GM19467 (cell line): ENCODE measurements around the gene GAS2L2.

Source experiments
- ATAC-seq: cut with Tn5 transposase; IDR thresholded peaks from one replicate; pipeline ENCODE4 v1.9.1; 2021; ENCODE audit warnings: mild to moderate bottlenecking, moderate library complexity; ENCODE audit not compliant: unreplicated experiment

GAS2L2 gene

DNA sequence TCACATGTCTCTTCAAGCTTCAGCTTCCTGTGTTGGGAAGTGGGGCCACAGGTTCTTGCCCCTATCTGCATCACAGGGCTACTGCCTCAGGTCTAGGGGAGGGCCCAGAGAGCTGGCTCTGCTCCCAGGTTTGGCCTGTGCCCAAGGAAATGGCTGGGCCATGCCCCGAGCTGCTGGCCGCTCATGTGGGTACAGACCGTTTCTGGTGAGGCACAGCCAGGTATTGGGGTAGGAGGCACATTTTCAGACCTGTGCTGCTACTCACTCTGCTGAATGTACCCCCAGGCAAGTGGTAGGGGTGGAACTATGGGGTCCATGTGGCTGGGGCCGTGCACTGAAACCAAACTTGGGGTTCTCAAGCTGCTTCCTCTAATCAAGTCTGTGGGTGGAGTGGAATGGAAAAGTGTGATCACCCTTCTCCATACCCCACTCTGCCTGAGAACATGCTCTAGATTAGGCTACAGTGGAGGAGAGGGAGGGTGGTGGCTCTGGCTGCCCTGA is 4.6 kb downstream of the GAS2L2 start:
- no peak for ATAC-seq

DNA sequence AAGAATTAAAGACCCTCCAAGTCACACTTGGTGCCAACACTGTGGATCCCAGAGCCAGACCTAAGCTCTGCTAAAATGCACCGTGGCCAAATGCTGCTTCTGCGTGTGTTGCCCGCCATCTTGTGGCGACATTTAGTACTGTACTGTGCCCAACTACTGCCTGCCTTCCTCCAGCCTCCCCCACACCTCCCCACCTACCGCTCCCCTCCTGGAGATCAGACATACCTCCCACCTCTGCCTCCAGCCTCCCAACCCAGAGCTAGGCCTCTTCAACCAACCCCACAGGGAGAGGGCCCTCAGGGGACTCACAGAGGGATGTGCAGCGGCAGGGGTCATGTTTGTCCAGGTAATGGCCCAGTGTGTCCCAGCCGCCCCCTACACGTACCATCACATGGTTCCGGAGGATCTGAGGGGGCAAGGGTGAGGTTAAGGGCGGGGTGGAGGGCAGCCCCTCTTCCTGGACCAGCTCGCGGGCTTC is 5.5 kb downstream of the GAS2L2 start:
- no peak for ATAC-seq

DNA sequence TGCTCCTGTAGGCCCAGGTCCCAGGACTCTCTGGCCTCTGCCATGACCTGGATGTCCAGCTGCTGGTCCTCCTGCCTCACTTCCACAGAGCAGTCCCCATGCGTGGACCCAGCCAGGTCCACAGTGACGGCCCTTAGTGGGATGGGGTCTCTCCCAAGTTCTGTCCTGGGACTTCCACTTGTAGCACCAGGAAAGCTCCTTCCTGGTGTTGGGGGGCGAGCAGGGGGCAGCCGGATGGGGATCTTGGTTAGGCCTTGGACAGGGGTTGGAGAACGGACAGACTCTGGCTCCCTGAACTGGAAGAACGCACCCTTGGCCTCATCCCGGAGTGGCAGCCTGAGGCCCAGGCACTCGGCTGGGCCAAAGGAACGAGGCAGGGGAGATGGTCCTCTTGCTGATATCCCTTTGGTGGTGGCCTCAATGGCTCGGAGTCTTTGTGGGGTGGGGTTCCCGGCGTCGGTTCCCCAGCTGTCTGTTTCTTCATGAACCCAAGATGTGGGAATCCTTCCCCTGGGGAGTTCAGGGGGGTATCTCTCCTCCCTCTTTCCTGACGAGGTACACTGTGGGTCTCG is 7.2 kb downstream of the GAS2L2 start:
- no peak for ATAC-seq

DNA sequence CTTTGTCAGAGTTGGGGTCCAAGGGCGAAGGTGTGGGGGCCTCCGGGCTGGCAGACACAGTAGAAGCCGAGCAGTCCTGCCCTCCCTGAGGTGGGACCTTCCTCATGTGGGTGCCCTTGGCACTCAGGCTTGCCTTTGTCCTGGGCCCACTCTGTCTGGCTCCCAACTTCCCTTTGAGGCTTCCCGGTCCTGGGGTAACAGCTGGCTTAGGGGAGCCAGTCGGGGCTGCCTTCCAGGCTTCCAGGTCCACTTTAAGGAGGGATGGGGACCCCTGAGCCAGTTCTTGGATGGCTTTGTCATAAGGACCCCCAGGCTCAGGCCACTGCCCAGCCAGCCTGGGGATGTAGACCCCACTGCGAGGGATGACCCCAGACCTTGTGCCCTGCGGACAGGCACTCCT is 7.8 kb downstream of the GAS2L2 start:
- ATAC-seq = no peak

DNA sequence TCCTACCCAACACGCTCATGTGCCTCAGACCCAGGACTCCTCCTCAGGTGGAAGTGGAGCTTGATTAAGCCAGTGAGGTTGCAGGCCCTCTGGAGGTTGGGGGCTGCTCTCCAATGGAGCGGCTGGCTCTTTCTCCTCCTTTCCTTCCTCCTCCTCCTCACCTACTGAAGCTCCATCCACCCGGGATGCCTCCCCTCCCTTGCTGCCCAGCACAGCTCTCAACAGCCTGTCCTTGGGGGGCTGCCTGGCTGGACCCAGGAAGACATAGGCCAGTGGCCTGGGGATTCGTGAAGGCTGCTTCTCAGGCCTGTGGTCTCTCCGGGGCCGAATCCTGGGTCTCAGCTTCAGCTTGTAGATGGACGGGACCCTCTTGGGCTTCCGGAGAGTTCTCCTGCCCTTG is 8.2 kb downstream of the GAS2L2 start:
- no peak for ATAC-seq

DNA sequence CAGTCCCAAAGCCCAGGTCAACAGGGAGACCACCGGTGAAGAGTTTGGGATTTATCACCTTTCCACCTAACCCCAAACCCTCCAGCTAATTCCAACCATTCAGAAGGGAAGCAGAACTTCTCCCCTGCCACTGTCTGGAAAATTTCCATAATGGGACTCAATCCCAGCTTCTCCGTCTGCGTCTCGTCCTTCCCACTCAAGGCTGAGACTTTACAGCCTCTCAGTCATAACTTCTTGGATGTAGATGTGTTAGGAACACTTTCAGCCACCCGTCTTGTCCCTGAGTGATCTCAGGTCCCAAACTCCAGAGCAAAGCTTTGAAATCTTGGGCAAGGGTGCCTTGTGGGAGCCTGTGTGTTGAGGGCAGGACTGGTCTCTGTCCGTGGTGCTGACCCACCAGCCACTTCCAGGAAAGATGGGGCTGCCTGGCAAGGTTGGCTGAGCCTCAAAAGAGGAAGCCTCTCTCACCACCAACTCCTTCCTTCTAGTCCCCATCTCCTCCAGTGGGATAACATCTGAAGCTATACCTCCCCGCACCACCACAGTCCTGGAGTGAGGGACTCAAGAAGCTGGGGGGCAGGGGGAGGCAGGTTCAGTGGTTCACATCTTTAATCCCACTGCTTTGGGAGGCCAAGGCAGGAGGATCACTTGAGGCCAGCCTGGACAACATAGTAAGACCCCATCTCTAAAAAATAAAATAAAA is 9.3 kb downstream of the GAS2L2 start:
- no peak for ATAC-seq

DNA sequence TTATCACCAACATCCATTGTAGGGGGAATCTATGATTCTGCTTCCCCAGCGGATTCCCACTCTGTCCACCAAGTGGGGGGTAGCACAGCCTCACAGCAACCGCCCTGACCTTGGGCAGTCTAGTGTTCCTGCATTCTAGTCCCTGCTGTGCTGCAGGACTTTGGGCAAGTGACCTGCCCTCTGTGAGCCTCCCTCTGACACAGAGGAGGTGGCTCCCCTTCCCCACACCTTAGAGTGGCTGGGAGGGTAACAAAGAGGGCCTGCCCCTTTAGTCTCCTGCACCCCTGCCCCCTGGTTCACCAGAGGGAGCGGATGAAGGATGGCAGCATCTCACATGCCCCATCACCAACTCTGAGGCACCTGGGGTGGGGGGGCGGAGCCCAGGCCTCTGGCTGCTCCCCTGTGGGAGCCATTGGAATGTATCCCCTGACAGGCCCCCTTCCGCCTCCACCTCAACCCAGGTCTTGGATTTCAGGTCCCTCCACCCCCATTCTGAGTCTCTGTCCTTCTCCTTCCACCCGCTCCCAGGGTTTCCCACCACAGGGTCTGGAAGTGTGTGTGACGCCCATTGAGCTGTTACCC is 10.1 kb downstream of the GAS2L2 start:
- ATAC-seq = no peak

DNA sequence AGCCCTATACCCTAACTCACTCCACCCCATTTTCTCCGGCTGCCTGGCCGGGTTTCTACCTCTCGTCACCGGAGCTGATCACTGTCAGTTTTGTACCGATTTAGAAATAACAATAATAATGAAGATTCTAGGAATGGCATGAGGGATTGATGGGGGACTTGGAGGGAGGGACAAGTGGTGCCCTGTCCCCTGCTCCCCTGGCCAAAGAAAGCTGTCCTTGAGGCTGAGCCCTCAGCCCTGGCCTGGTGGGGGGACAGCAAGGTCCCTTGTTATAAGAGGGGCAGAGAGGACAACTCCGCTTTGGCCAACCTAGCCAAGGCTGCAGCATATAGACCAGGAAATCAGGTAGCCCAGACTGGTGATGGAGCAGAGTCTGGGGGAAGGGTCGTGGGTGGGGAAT is 10.5 kb downstream of the GAS2L2 start:
- ATAC-seq = no peak

DNA sequence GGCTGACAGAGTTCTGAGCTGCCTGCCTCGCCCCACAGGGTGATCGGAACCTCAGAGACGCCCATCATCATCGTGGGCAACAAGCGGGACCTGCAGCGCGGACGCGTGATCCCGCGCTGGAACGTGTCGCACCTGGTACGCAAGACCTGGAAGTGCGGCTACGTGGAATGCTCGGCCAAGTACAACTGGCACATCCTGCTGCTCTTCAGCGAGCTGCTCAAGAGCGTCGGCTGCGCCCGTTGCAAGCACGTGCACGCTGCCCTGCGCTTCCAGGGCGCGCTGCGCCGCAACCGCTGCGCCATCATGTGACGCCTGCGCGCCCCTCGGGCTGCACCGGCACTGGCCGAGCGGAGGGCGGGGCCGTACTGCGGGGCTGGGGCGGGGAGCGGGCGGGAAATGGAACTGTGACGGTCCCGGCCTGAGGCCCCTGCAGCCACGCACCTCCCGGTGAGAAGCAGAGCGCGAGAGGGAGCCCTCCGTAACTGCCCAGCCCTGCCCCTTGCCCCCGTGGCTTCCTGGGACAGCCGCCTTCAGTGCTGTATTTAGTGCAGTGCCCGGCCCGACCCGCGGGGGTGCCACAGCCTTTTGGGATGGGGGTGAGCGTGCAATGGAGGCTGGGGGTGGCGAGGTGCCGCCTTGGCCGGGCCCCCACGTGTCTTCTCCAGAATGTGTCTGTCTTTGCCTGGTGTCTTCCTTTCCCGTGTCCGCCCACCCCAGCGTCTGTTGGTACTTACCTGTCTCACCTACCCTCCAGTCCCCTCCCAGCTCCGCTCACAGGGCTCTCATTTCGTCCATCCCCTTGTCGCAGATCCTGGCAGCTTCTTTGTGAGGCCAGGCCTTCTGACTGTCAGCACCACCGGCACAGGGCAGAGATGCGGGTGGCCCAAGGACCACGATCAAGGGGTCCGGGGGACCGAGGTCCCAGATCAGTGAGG is 11.8 kb downstream of the GAS2L2 start:
- ATAC-seq = no peak

DNA sequence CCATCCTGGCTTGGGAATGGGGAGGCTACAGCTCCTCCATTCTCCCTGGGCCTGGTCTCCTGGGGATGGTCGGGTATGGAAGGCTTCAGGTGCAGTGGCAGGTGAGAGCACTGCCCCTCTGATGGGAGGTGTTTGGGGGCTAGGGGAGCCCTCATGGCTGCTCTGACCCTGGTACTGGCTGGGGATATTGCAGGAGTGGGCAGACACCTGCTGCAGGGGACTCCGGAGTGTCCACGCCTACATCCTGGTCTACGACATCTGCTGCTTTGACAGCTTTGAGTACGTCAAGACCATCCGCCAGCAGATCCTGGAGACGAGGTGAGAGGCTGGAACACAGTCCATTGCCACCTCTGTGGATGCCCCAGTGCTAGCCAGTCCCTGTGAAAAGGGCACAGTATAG is 12.8 kb downstream of the GAS2L2 start:
- no peak for ATAC-seq

DNA sequence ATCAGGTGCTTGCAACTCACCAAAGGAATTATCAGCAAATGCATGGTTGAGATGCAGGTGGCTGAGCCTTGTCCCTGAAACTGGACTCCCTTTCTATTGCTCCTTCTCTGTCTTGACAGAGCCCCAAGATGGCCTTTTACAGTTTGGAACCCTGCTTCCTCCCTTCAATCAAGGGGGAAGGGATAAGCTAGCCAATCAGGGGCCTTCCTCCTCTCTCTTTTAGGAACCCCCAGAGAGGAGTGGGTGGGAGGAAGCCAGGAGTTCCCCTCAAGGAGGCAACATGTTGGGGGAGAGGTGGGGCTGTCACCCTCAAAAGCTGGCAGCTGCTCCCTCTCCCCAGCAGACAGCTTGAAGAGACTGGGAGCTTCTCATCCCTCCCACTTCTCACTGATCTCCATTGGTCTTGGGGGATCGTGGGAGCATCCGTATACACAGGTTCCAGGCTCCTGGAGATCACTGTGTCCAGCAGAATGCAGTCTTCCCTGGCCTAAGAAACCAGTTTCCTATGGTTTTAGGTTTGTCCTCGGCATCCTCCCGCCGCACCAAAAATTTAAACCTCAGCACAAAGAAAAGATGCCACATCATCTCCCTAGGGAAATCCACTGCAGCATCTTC is 14.4 kb downstream of the GAS2L2 start:
- ATAC-seq = no peak

DNA sequence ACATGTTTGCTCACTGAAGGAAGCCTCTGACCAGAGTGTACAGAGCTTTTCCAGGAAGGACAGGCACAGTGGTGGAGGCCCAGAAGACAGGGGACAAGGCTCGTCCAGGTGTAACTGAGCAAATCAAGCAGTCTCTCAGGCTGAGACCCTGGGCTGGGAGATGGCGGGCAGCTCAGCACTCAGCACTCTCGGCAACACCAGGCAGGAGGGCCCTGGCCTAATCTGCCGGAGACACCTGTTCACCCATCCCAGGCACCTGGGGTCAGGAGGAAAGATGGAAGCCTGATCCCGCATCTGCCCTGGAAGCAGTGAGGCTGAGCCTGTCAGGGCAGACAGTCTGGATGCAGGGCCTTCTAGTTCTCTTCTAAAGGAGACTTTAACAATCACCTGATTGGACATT is 16.8 kb downstream of the GAS2L2 start:
- no peak for ATAC-seq

DNA sequence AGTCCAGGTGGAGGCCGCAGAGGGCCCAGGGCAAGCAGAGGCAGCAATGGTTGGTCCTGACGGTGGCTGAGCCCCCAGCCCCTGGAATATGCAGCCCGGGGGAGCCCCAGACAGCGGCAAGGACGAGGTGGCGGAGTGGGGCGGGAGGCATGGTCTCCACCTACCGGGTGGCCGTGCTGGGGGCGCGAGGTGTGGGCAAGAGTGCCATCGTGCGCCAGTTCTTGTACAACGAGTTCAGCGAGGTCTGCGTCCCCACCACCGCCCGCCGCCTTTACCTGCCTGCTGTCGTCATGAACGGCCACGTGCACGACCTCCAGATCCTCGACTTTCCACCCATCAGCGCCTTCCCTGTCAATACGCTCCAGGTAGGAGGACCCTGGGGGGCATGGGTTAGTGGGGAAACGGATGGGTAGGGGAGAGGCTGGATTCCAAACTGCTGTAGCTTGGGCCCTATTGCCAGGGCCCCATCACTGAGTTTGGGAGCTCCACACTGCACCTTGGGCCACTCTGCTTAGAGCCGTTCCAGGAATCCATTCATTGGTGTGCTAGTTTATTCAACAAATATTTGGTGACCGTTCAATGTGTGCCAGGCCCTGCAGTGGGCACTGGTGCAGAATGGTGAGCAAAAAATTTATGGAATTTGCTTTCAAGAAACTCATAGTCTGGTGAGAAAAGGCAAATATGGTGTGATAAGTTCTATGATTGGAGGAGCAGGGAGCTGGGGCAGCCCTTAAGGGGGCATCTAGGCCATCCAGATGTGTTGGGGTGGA is 17.8 kb downstream of the GAS2L2 start:
- ATAC-seq = no peak

DNA sequence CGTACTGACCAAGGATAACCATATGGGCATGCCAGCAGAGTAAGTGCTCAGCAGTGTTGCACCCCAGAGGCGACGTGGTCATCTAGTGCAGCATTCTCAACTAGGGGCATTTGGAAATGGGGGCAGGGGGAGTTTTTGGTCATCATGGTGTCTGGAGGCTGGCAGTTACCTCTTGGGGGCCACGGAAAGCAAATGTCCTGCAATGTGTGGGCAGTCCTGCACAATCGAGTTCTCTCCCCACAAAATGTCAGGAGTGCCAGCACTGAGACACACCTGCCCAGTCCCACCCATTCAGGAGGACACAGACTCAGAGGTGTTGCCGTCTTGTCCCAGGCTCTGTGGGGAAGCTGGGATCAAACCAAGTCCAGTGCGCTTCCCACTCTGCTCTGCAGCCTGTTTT is 18.6 kb downstream of the GAS2L2 start:
- ATAC-seq = no peak

DNA sequence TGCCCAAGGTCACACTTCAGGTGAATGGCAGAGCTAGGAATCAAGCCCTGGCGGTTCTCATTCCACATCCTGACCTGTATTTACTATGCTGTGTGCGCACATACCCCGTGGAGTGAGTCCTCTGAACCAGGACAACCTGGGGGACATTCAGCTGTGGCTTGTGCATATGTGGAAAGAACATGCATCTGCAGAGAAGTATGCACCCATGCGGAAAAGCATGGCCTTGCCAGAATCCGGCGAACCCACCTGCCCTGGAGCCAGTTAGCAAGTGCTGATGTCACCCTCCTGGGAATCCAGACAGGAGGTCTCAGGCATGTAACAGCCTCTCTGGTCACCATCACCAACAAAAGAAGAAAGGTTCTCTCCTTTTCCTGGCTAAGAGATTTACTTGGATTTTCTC is 19.7 kb downstream of the GAS2L2 start:
- no peak for ATAC-seq

DNA sequence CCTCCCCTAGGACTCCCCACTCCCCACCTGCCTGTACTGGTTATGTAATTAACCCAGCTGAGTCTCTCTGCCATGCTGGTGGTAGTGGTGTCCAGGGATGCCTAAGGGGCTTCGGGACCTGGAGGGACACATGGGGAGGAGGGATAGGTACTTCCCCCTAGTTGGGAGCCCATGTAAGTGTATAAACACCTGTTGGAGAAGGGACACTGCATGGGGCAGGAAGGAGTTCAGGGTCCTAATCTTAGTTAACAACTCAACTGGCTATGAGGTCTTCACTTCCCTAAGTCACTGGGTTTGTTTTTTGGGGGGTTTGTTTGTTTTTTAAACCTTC is 20.3 kb downstream of the GAS2L2 start:
- no peak for ATAC-seq

DNA sequence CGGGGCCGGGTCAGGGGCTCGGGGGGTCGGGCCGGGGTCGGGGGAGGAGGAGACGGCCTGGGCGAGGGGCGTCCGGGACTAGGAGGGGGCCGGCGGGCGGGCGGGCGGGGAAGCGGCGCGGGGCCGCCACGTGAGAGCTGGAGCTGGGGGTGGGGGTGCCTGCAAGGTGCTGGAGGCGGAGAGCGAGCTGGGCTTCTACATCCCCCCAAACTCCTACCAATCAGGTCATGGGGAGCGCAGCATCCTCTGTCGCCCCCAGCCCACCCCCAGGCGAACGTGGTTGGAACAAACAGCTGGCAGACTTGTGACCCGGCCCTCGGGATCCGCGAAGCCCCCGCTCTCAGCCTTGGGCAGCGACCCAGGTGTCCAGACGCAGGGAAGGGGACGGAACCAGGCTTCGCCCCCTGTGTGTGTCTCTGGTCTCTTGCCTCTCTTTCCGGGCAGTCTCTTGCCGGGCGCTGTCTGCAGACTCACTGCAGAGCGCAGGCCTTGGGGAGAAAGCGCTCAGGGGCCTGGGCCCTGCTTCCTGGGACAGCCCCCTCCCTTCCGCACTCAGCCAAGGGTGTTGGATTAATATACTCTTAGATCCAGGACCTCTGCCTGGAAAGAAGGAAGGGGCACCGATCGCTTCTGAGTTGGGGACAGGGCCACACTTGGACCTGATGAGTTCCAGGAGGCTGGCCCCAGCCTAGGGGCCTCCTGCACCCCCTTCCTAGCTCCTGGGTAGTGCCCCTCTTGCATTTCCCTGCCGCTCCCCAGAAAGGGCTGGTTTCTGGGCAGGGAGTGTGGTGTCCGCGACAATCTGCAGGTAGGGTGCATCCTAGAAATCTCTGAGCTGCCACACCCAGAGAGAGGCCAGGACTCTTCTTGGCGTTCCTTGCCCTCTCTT is 20.9 kb downstream of the GAS2L2 start:
- no peak for ATAC-seq

DNA sequence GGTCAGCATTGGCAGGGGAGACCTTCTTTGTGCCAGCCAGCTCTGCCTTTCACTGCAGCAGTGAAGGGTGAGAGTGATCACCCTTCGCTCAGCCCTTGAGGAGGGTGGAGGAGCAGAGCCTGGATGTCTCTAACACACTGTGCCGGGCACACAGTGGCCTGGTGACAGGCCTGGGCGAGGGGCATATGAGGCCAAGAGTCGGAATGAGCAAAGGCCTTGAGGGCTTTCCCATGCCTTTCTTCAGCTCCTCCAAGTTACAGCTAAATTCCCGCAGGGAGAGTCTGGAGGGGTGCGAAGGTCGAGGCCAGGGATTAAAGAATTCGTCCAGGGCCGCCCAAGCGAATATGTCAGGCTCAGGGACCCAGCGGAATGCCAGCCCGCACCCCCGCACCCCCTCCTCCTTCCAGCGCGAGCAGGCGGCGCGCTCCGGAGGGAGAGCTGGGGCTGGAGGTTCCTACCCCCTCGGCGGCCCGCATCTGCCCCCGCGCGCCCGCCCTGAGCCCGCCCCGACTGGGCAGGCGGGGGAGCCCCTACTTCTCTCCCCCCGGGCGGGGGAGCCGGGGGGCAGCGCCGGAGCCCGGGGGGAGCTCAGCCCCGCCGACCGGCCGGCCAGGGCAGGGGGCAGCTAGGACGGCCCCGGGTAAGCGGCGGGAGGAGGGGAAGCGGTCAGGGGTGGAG is 21.7 kb downstream of the GAS2L2 start, which contains the start of gene RASL10B:
RASL10B (plus strand) TSS at position 401 of the 678 bp plus-strand sequence. CDS start 3,546 bp downstream, outside the sequence.
- ATAC-seq = no peak
